ENCODE results near the gene PAK4. TPM values are rescaled to one million over a fixed set of nuclear protein-coding genes. Genes with fewer than 3 reads are reported as not detected.

The PAK4 gene
- total RNA-seq, 1 experiment from 2014 or later = 63.1 TPM

DNA sequence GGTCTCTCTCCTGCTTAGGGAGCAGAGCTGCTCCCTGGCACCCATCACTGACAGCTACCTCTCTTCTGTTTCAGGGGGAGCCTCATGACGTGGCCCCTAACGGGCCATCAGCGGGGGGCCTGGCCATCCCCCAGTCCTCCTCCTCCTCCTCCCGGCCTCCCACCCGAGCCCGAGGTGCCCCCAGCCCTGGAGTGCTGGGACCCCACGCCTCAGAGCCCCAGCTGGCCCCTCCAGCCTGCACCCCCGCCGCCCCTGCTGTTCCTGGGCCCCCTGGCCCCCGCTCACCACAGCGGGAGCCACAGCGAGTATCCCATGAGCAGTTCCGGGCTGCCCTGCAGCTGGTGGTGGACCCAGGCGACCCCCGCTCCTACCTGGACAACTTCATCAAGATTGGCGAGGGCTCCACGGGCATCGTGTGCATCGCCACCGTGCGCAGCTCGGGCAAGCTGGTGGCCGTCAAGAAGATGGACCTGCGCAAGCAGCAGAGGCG is 48.0 kb downstream of the PAK4 start:
- Histone ChIP-seq H3K9ac (ENCODE audit: extremely low read depth, insufficient read length, low read length) (no peak overlapping the region), H3K9me3 (ENCODE audit: control insufficient read depth, low read depth, low read length) (no peaks in the 10 kb centered on the region)

More for the DNA sequence above, 48.0 kb downstream of the PAK4 start:
- no peak overlapping the region for H3K4me3 Mint-ChIP-seq
- Histone ChIP-seq H3K79me2 (ENCODE audit: insufficient read depth, low read length) (no peaks in the 10 kb centered on the region), H3K4me2 (ENCODE audit: insufficient read depth, insufficient read length, low read length) (no peak overlapping the region), H3K4me1 (ENCODE audit: insufficient read depth, low read length) (no peaks in the 10 kb centered on the region), H3K14ac (ENCODE audit: insufficient read depth, low read length) (no peak overlapping the region), H2BK20ac (ENCODE audit: low read depth, low read length, poor library complexity, severe bottlenecking) (no peak overlapping the region), H3K23ac (ENCODE audit: insufficient read length, low read depth, low read length) (no peak overlapping the region), H3K56ac (ENCODE audit: insufficient read length, low read depth, low read length) (no peak overlapping the region), H3K27ac (ENCODE audit: insufficient read length, low read depth, low read length) (no peak overlapping the region), H3K4ac (ENCODE audit: low read depth, low read length) (no peak overlapping the region), H3K79me1 (ENCODE audit: insufficient read depth, low read depth, low read length, poor library complexity, severe bottlenecking) (no peaks in the 10 kb centered on the region), H2BK12ac (ENCODE audit: insufficient read length, low read depth, low read length) (no peak overlapping the region), H2AFZ (ENCODE audit: low read length) (no peak overlapping the region), H4K8ac (replicated peaks; ENCODE audit: insufficient read length, low read depth, low read length) (no peak overlapping the region), H2BK120ac (ENCODE audit: low read depth, low read length, poor library complexity, severe bottlenecking) (no peak overlapping the region), H4K91ac (ENCODE audit: insufficient read length, low read depth, low read length) (no peak overlapping the region), H2AK5ac (ENCODE audit: insufficient read length, low read length) (no peak overlapping the region), H4K20me1 (ENCODE audit: control insufficient read depth, insufficient read depth, insufficient read length) (no peaks in the 10 kb centered on the region), H2BK15ac (ENCODE audit: low read depth, low read length) (no peak overlapping the region), H3K23me2 (ENCODE audit: insufficient read length, low read depth, low read length, poor library complexity, severe bottlenecking) (no peaks in the 10 kb centered on the region), H2BK5ac (ENCODE audit: insufficient read length, low read length) (no peak overlapping the region), H3K27me3 (ENCODE audit: insufficient read depth, low read length) (no peaks in the 10 kb centered on the region), H4K5ac (ENCODE audit: insufficient read length, low read depth, low read length) (no peak overlapping the region), H3T11ph (ENCODE audit: low read length) (no peak overlapping the region), H3K18ac (ENCODE audit: insufficient read length, low read depth, low read length) (no peak overlapping the region)
- no CpG with 5 or more reads among the region's 25 CpGs for WGBS (ENCODE audit: extremely low coverage, insufficient read length, low lambda C conversion rate)
- H3K36me3 Mint-ChIP-seq (ENCODE audit: insufficient read depth in 1 of 3, low read depth in 3 of 3) = peaks cover 4 to 40% (median 32%) of the 10 kb centered on the region in 3 experiments; a peak in 6 of 7 replicates
- TF ChIP-seq, protein P1, sequence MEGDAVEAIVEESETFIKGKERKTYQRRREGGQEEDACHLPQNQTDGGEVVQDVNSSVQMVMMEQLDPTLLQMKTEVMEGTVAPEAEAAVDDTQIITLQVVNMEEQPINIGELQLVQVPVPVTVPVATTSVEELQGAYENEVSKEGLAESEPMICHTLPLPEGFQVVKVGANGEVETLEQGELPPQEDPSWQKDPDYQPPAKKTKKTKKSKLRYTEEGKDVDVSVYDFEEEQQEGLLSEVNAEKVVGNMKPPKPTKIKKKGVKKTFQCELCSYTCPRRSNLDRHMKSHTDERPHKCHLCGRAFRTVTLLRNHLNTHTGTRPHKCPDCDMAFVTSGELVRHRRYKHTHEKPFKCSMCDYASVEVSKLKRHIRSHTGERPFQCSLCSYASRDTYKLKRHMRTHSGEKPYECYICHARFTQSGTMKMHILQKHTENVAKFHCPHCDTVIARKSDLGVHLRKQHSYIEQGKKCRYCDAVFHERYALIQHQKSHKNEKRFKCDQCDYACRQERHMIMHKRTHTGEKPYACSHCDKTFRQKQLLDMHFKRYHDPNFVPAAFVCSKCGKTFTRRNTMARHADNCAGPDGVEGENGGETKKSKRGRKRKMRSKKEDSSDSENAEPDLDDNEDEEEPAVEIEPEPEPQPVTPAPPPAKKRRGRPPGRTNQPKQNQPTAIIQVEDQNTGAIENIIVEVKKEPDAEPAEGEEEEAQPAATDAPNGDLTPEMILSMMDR (conservative IDR thresholded peaks at IDR 0.05) = no peak
- no peak for DNase-seq
- H3K27me3 Mint-ChIP-seq (ENCODE audit: low read depth) = no peaks in the 10 kb centered on the region
- no peaks in the 10 kb centered on the region for H3K9me3 Mint-ChIP-seq
- H3K27ac Mint-ChIP-seq = no peak overlapping the region; a peak in 1 of 7 replicates
- peaks cover 2 to 7% of the 10 kb centered on the region in 2 experiments for H3K4me1 Mint-ChIP-seq

Measured in H9 (cell line).